ENCODE data around the gene MOB1A.

The MOB1A gene

DNA sequence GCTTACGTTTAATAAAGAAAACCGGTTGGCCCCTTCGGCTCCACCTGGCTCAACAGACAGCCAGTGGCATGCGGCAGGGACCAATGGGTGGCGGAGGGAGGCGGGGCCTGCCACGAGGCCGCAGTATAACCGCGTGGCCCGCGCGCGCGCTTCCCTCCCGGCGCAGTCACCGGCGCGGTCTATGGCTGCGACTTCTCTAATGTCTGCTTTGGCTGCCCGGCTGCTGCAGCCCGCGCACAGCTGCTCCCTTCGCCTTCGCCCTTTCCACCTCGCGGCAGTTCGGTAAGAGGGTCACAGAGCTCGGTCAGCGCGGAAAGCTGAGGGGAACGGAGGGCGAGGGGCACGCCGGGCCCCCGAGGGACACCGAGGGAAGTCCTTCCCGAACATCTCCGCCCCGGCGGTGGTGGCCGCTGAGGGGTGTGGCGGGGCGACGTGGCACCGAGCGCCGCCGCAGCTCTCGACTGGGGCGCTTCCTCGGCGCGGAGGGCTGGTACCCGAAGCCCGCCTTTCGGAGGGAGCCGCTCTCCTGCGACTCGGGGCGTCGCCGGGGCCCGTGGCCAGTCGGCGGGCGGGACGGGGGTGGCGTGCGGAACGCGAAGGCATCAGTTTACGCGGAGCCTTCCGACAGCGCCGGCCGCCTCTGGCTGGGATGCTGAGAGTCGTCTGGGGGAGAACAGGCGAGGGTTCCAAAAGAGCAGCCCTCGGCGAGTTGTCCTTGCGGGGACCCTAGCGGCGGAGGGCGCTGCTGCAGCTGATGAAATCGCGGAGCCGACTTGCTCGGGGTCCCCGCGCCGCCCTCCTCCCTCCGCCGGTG, 20.0 kb upstream of the MOB1A start, which contains the start of gene MTHFD2:
TSS of gene MTHFD2 (plus strand) at position 155 of the 814 bp plus-strand sequence. CDS start at position 182, 27 bp downstream.
- POLR2A ChIA-PET, result interaction anchor here (0.7 to 3.4 kb wide), 10 partner anchors 9 to 342 kb away, joined by 3 to 29 read pairs (median 4); partner anchors contain the start of gene MOB1A
- peak; percentile 85 for DNase-seq (ENCODE audit: low read depth, low spot score)
- TF ChIP-seq, protein P1, sequence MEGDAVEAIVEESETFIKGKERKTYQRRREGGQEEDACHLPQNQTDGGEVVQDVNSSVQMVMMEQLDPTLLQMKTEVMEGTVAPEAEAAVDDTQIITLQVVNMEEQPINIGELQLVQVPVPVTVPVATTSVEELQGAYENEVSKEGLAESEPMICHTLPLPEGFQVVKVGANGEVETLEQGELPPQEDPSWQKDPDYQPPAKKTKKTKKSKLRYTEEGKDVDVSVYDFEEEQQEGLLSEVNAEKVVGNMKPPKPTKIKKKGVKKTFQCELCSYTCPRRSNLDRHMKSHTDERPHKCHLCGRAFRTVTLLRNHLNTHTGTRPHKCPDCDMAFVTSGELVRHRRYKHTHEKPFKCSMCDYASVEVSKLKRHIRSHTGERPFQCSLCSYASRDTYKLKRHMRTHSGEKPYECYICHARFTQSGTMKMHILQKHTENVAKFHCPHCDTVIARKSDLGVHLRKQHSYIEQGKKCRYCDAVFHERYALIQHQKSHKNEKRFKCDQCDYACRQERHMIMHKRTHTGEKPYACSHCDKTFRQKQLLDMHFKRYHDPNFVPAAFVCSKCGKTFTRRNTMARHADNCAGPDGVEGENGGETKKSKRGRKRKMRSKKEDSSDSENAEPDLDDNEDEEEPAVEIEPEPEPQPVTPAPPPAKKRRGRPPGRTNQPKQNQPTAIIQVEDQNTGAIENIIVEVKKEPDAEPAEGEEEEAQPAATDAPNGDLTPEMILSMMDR (IDR thresholded peaks at IDR 0.05; ENCODE audit: insufficient read depth, low read length, missing control alignments), result peak; percentile 97
- H3K4me3 ChIP-seq (ENCODE audit: low read depth, low read length), result peak within 1 kb of the TSS; percentile 99
- CTCF ChIA-PET, result interaction anchor here (0.9 to 3.8 kb wide), 10 partner anchors 10 to 382 kb away, joined by 3 to 31 read pairs (median 6); partner anchors contain the start of genes BOLA3 and MOB1A

DNA sequence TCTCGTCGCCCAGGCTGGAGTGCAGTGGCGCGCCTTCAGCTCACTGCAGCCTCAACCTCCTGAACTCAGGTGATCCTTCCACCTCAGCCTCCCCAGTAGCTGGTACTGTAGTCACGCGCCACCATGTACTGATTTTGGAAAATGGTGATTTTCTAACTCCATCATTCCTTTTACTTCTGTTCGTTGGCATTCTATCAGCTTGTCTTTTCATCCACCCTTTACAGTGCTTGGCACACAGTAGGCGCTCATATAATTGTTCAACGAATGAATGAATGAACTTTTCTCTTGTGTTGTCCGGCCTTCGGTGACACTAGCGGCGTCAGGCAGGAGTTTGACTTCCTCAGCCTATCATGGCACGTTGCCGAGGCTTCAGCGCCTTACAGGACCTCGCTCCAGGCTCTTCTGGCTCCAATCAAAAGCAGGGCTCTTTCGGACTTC, 19.4 kb upstream of the MOB1A start:
- POLR2A ChIA-PET, result interaction anchor here (0.7 to 3.4 kb wide), 6 partner anchors 10 to 370 kb away, joined by 3 to 29 read pairs (median 4); partner anchors contain the start of genes MOB1A and STAMBP
- CTCF ChIA-PET, result interaction anchor here (0.9 to 3.8 kb wide), 9 partner anchors 10 to 381 kb away, joined by 3 to 31 read pairs (median 6); partner anchors contain the start of genes BOLA3 and MOB1A
- H3K4me3 ChIP-seq (ENCODE audit: low read depth, low read length), result peak overlapping the region; percentile 99
- TF ChIP-seq, protein P1 (IDR thresholded peaks at IDR 0.05; ENCODE audit: insufficient read depth, low read length, missing control alignments), result no peak
- no peak for DNase-seq (ENCODE audit: low read depth, low spot score)

DNA sequence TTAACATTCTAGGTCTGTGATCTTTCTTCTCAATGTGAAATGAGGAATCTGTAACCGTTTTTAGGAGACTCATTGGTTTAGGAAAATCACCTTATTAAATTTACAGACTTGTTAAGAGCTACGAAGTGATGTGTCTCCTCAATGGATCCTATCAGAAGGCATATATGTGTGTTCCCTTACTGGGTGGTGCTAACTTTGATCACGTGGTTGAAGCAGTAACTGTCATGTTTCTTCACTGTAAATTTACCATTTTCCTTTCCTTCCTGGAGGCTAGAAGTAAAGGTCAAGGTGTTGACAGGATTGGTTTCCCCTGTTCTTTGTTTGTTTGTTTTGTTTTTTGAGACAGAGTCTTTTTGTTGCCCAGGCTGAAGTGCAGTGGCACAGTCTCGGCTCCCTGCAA, 18.4 kb upstream of the MOB1A start:
- DNase-seq (ENCODE audit: low read depth, low spot score), result no peak
- TF ChIP-seq, protein P1 (IDR thresholded peaks at IDR 0.05; ENCODE audit: insufficient read depth, low read length, missing control alignments), result no peak
- H3K4me3 ChIP-seq (ENCODE audit: low read depth, low read length), result no peak overlapping the region
- ChIA-PET POLR2A (interaction anchor here (1.0 to 1.5 kb wide), 2 partner anchors 19 to 369 kb away, joined by 3 to 4 read pairs; partner anchors contain the start of genes MOB1A and STAMBP), CTCF (interaction anchor here (1.0 to 3.5 kb wide), 3 partner anchors 17 to 370 kb away, joined by 3 to 31 read pairs (median 4); partner anchors contain the start of gene MOB1A)

DNA sequence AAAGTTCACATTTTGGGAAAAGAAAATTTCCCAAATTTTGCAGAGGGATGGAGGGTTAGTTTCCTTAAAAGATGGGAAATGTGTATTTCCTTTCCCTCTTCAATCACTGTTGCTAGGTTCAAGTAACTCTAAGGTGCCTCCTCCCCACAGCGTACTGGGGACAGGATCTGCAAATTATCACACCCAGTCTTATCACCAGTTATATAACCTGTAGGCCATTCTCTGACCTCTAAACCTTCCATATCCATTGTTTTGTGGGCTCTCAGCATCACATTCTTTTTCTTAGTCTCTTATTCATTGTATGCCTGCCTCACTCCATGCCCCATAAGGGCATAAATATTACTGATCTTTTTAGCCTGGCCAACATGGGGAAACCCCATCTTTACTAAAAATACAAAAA, 16.1 kb upstream of the MOB1A start:
- no peak overlapping the region for H3K4me3 ChIP-seq (ENCODE audit: low read depth, low read length)
- ChIA-PET POLR2A (no interaction called here), CTCF (no interaction called here)
- DNase-seq (ENCODE audit: low read depth, low spot score), result no peak
- TF ChIP-seq, protein P1 (IDR thresholded peaks at IDR 0.05; ENCODE audit: insufficient read depth, low read length, missing control alignments), result no peak

DNA sequence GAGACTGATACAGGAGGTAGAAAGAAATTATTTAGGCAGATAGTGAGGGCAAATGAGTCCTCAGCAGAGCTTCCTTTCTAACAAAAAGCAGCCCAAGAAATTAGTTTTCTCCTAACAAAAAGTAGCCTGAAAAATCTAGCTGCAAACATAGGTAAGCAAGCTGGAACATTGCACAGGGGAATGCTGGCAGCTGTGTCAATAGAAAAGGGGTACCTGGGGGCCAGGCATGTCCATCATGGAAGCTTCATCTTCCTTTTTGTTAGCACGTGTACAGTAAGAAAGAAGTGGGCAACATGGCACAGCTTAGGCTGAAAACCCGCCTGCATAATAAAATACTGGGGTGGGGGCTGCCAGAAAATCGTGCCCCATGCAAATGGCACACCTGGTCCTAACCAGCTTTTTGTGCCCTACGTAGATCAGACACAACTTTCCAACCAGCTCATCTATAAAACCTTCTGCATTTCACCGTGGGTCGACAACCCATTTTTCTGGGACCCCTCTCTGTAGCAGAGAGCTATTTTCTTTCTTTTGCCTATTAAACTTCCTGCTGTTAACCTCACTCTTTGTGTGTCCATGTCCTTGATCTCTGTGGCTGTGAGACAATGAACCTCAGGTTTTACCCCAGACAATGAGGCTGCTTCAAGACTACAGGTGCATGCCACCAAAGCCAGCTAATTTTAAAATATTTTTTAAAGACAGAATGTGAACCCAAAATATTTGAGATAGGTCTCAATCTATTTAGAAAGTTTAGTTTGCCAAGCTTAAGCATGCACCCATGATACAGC, 13.1 kb upstream of the MOB1A start:
- TF ChIP-seq, protein P1 (IDR thresholded peaks at IDR 0.05; ENCODE audit: insufficient read depth, low read length, missing control alignments), result no peak
- H3K4me3 ChIP-seq (ENCODE audit: low read depth, low read length), result no peak overlapping the region
- DNase-seq (ENCODE audit: low read depth, low spot score), result no peak
- POLR2A ChIA-PET, result no interaction called here
- CTCF ChIA-PET, result interaction anchor here (0.9 to 1.6 kb wide), 2 partner anchors 10 to 13 kb away, joined by 4 to 11 read pairs; partner anchors contain the start of gene MOB1A

Data from AG04449 (cell line).